Activated naive CD4-positive, alpha-beta T cell treated with anti-CD3 and anti-CD28 coated beads for 36 hours (primary cell): ENCODE results near the gene KLRF1. TPM values are rescaled to one million over a fixed set of nuclear protein-coding genes. Genes with fewer than 3 reads are reported as not detected.

Experiments
- CTCF ChIA-PET: fragments of 350-600 bp; sonication (Branson Sonifier 250); formaldehyde crosslinking; loops from one replicate; lab custom pipeline; 2021; ENCODE audit warnings: antibody characterized with exemption; lab: Charles Lee
- DNase-seq: peaks from one replicate; pipeline ENCODE4 v3.0.0-alpha.2; 2020
- H3K27ac Mint-ChIP-seq: one replicate; pipeline ENCODE4 v1.8.0; 2021; ENCODE audit warnings: mild to moderate bottlenecking, mixed read lengths
- H3K27me3 Mint-ChIP-seq: one replicate; pipeline ENCODE4 v1.8.0; 2021; ENCODE audit warnings: low read depth, mixed read lengths
- H3K36me3 Mint-ChIP-seq: one replicate; pipeline ENCODE4 v1.8.0; 2021; ENCODE audit warnings: low read depth, mixed read lengths
- H3K4me1 Mint-ChIP-seq: one replicate; pipeline ENCODE4 v1.8.0; 2021; ENCODE audit warnings: low read depth, mixed read lengths
- H3K4me3 Mint-ChIP-seq: one replicate; pipeline ENCODE4 v1.8.0; 2021; ENCODE audit warnings: mild to moderate bottlenecking, moderate library complexity, mixed read lengths
- H3K9me3 Mint-ChIP-seq: one replicate; pipeline ENCODE4 v1.8.0; 2021; ENCODE audit warnings: mixed read lengths
- intact Hi-C: fragments of 100-400 bp; cut with micrococcal nuclease; formaldehyde crosslinking; loops from one replicate; pipeline ENCODE4 v1.15.1; 2023
- total RNA-seq, 2 experiments: library from RNA; stranded (reverse); gene quantifications; one replicate each; pipeline ENCODE4 v1.2.3, GENCODE V29; 2021

Gene KLRF1
- total RNA-seq, 2 experiments from 2014 or later = not detected

DNA sequence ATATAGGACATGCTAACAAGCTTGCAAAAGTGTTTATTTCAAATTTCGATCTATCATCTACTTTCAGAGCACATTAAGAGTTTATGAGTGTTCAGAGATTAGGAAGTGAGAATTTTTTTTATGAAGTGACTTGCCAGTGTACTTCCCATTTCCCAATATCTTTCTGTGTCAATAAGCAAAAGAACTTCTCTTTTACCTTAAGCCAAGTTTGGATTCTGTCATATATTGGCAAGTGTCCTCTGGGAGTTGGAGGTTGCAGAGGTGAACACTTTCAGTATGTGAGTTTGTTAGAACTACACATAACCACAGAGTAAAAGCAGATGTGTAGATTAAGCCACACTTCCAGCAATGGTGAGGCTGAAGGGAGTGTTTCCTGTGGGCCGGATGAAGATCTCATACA, 16.6 kb upstream of the KLRF1 start:
- Mint-ChIP-seq H3K27ac (no peak overlapping the region), H3K9me3 (no peaks in the 10 kb centered on the region)
- CTCF ChIA-PET = interaction anchor here (0.6 to 1.4 kb wide), 4 partner anchors 11 to 199 kb away, joined by 3 to 5 read pairs (median 3); no protein-coding TSS in a partner anchor

DNA sequence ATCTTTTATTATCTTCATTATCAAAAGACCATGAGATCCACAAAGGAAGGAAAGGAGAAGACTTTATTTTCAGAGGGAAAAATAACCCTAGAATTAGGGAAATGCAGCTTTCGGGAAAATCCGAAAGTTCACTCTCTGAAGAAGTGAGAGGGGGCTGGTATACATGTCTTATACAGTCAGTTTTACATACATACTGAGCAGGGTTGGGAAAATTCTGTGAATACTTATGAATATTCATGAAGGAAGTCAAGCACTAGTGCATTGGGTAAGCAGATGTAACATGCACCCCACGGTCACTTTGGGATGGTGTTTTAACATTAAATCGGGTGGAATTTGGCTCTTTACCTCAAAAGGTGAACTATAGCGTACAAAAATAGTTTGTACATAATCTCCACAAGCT, 15.7 kb upstream of the KLRF1 start:
- Mint-ChIP-seq H3K9me3 (no peaks in the 10 kb centered on the region), H3K4me3 (no peak overlapping the region), H3K27me3 (no peaks in the 10 kb centered on the region), H3K27ac (no peak overlapping the region), H3K4me1 (peaks cover 7% of the 10 kb centered on the region), H3K36me3 (no peaks in the 10 kb centered on the region)
- CTCF ChIA-PET = interaction anchor here (0.7 to 1.4 kb wide), 6 partner anchors 11 to 128 kb away, joined by 3 to 5 read pairs (median 3); no protein-coding TSS in a partner anchor
- intact Hi-C loops = loop anchor here (5.0 kb wide), 2 partner anchors 56 to 381 kb away; partner anchors contain the start of gene CLEC2B
- no peak for DNase-seq

More for the DNA sequence above, 16.6 kb upstream of the KLRF1 start:
- Mint-ChIP-seq H3K4me1 (peaks cover 7% of the 10 kb centered on the region), H3K4me3 (no peak overlapping the region), H3K27me3 (no peaks in the 10 kb centered on the region), H3K36me3 (no peaks in the 10 kb centered on the region)
- DNase-seq = no peak
- intact Hi-C loops = loop anchor here (5.0 kb wide), 2 partner anchors 57 to 382 kb away; partner anchors contain the start of gene CLEC2B

- intact Hi-C loops = loop anchor here (1.0 to 5.0 kb wide), 7 partner anchors 53 to 378 kb away; partner anchors contain the start of gene CLEC2B
These were observed 13.2 kb upstream of the KLRF1 start for GRCh38 chr12:9813821-9814798.

DNA sequence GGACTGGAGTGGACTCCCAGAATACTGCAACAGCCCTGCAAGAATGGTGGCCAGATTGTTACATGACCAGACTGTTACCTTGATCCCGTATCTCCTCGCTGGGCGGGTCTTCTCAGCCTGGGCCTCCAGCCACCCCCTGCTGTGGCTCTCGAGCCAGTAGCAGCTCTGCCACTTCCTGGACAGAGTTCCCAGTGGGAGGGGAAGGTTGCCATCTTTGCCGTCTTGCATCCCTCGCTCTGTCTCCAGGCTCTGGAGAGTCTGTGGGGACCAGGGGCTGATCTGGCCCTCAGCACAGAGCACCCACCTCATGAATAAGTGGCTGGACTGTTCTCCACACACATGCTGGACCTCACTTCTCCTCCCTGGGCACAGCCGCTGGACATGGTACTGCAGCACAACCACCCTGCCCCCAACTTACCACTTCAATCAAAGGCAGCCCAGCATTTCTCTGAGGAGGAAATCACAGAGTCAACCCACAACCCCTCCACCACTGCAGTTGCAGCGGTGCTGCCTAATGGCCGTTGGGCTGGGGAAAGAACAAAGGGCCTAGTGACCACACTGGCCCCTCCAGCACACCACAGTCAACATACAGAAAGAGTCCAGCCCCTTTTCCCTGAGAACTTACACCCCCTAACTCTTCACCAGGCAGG, 6.9 kb upstream of the KLRF1 start:
- Mint-ChIP-seq H3K27me3 (no peaks in the 10 kb centered on the region), H3K27ac (no peak overlapping the region), H3K4me3 (no peak overlapping the region), H3K4me1 (peaks cover 2% of the 10 kb centered on the region), H3K9me3 (no peaks in the 10 kb centered on the region), H3K36me3 (no peaks in the 10 kb centered on the region)
- intact Hi-C loops = no loop called here
- CTCF ChIA-PET = interaction anchor here (1.3 kb wide), 2 partner anchors 70 to 119 kb away, joined by 3 to 4 read pairs; no protein-coding TSS in a partner anchor
- no peak for DNase-seq

More at GRCh38 chr12:9813821-9814798, 13.2 kb upstream of the KLRF1 start:
- H3K27ac Mint-ChIP-seq = no peak overlapping the region
- peak overlapping the region; percentile 77 for H3K4me3 Mint-ChIP-seq
- no peaks in the 10 kb centered on the region for H3K36me3 Mint-ChIP-seq
- peak; percentile 93 for DNase-seq
- no peaks in the 10 kb centered on the region for H3K9me3 Mint-ChIP-seq
- CTCF ChIA-PET = interaction anchor here (0.5 to 3.2 kb wide), 39 partner anchors 9 to 575 kb away, joined by 3 to 53 read pairs (median 4); partner anchors contain the start of genes CLEC12B, CLEC1B and CLEC2B
- peaks cover 9% of the 10 kb centered on the region for H3K4me1 Mint-ChIP-seq
- H3K27me3 Mint-ChIP-seq = no peaks in the 10 kb centered on the region

- CTCF ChIA-PET = interaction anchor here (0.6 to 2.5 kb wide), 4 partner anchors 15 to 142 kb away, joined by 3 to 13 read pairs (median 6); no protein-coding TSS in a partner anchor
- Mint-ChIP-seq H3K36me3 (no peaks in the 10 kb centered on the region), H3K4me3 (no peak overlapping the region), H3K9me3 (no peaks in the 10 kb centered on the region), H3K4me1 (no peaks in the 10 kb centered on the region), H3K27me3 (no peaks in the 10 kb centered on the region), H3K27ac (no peak overlapping the region)
- intact Hi-C loops = no loop called here
- DNase-seq = no peak
These were observed 2.2 kb downstream of the KLRF1 start for GRCh38 chr12:9829483-9829882.

DNA sequence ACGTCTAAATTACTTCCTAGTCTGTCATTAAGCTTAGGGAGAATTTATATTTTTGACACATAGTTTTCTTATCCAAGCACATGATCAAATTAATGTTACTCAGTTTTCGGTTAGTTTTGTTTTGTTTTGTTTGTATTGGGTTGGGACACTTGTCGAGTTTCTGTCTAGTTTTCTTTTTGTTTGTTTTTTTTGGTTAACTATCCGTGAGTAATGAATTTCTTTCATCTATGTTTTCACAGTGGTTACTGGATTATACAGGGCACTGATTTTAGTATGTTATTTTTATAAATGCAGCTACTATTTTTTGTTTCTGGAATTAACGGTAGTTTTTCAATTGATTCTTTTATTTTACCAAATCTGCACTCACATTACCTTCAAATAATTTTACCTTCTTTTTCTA, 2.7 kb downstream of the KLRF1 start:
- intact Hi-C loops = no loop called here
- no peak for DNase-seq
- Mint-ChIP-seq H3K36me3 (no peaks in the 10 kb centered on the region), H3K27me3 (no peaks in the 10 kb centered on the region), H3K27ac (no peak overlapping the region), H3K4me1 (no peaks in the 10 kb centered on the region), H3K9me3 (no peaks in the 10 kb centered on the region), H3K4me3 (no peak overlapping the region)
- CTCF ChIA-PET = interaction anchor here (0.8 to 2.5 kb wide), 3 partner anchors 16 to 110 kb away, joined by 3 to 13 read pairs (median 9); no protein-coding TSS in a partner anchor

- H3K27me3 Mint-ChIP-seq = no peaks in the 10 kb centered on the region
- no peaks in the 10 kb centered on the region for H3K9me3 Mint-ChIP-seq
- CTCF ChIA-PET = no interaction called here
- no peak overlapping the region for H3K27ac Mint-ChIP-seq
- H3K4me1 Mint-ChIP-seq = no peaks in the 10 kb centered on the region
- no peak overlapping the region for H3K4me3 Mint-ChIP-seq
- intact Hi-C loops = no loop called here
- H3K36me3 Mint-ChIP-seq = no peaks in the 10 kb centered on the region
- no peak for DNase-seq
These were observed 4.4 kb downstream of the KLRF1 start for GRCh38 chr12:9831720-9832119.

GRCh38 chr12:9843407-9843806, 16.1 kb downstream of the KLRF1 start:
- H3K9me3 Mint-ChIP-seq = peaks cover 28% of the 10 kb centered on the region
- H3K27me3 Mint-ChIP-seq = no peaks in the 10 kb centered on the region
- H3K36me3 Mint-ChIP-seq = peaks cover 3% of the 10 kb centered on the region
- CTCF ChIA-PET = no interaction called here
- no peak overlapping the region for H3K4me3 Mint-ChIP-seq
- intact Hi-C loops = no loop called here
- no peak for DNase-seq
- no peak overlapping the region for H3K27ac Mint-ChIP-seq
- H3K4me1 Mint-ChIP-seq = no peaks in the 10 kb centered on the region

DNA sequence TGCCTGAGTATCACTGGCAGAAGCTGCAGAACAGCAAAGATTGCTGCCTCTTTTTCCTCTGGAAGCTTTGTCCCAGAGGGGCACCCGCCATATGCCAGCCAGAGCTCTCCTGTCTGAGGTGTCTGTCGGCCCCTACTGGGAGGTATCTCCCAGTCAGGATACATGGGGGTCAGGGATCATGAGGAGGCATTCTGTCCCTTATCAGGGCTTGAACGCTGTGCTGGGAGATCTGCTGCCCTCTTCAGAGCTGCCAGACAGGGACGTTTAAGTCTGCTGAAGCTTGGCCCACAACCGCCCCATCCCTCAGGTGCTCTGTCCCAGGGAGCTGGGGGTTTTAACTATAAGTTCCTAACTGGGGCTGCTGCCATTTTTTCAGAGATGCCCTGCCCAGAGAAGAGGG, 21.6 kb downstream of the KLRF1 start:
- Mint-ChIP-seq H3K27me3 (no peaks in the 10 kb centered on the region), H3K4me1 (peaks cover 6% of the 10 kb centered on the region), H3K9me3 (peaks cover 33% of the 10 kb centered on the region), H3K27ac (no peak overlapping the region), H3K4me3 (no peak overlapping the region), H3K36me3 (peaks cover 19% of the 10 kb centered on the region)
- CTCF ChIA-PET = no interaction called here
- intact Hi-C loops = no loop called here
- no peak for DNase-seq

- peaks cover 28% of the 10 kb centered on the region for H3K36me3 Mint-ChIP-seq
These were observed 23.8 kb downstream of the KLRF1 start for GRCh38 chr12:9851050-9851449.

GRCh38 chr12:9851927-9852326, 24.6 kb downstream of the KLRF1 start:
- DNase-seq = no peak
- intact Hi-C loops = no loop called here
- Mint-ChIP-seq H3K27me3 (no peaks in the 10 kb centered on the region), H3K36me3 (peaks cover 30% of the 10 kb centered on the region), H3K4me3 (no peak overlapping the region), H3K9me3 (peaks cover 15% of the 10 kb centered on the region), H3K4me1 (peaks cover 15% of the 10 kb centered on the region), H3K27ac (no peak overlapping the region)
- CTCF ChIA-PET = interaction anchor here (0.5 kb wide), 1 partner anchor 1812 kb away, joined by 3 read pairs; no protein-coding TSS in a partner anchor

More at GRCh38 chr12:9851050-9851449, 23.8 kb downstream of the KLRF1 start:
- intact Hi-C loops = no loop called here
- Mint-ChIP-seq H3K4me3 (no peak overlapping the region), H3K4me1 (peaks cover 8% of the 10 kb centered on the region), H3K27ac (no peak overlapping the region), H3K9me3 (peaks cover 24% of the 10 kb centered on the region), H3K27me3 (no peaks in the 10 kb centered on the region)
- CTCF ChIA-PET = no interaction called here
- no peak for DNase-seq

DNA sequence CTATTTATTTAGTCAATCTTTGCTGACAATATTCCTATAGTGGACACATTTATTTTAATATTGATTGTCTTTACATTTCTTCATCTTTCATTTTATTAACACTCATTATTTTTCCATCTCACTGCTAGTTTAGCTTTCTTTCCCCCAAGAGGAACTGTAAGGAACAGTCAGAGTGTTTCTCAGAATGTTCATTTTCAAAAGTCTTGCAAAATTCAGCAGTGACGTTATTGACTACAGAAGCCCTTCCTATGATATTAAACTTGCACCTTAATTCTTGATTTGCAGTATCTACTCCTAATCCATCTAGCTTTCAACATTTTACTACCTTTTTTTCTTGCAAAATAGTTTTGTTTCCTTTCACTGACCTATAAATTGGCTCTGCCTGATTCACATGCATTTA, 28.9 kb downstream of the KLRF1 start:
- no peaks in the 10 kb centered on the region for H3K9me3 Mint-ChIP-seq
- peaks cover 40% of the 10 kb centered on the region for H3K4me1 Mint-ChIP-seq
- peaks cover 30% of the 10 kb centered on the region for H3K36me3 Mint-ChIP-seq
- H3K4me3 Mint-ChIP-seq = no peak overlapping the region
- H3K27me3 Mint-ChIP-seq = no peaks in the 10 kb centered on the region
- H3K27ac Mint-ChIP-seq = no peak overlapping the region
- CTCF ChIA-PET = no interaction called here
- DNase-seq = no peak
- intact Hi-C loops = no loop called here
